ENCODE data around the gene CMTR1.
"Not testable (repeated sequence)": the region's sequence is repeated elsewhere in the genome, so short reads cannot be mapped to it uniquely, and the experiment has no call there.

The CMTR1 gene

DNA sequence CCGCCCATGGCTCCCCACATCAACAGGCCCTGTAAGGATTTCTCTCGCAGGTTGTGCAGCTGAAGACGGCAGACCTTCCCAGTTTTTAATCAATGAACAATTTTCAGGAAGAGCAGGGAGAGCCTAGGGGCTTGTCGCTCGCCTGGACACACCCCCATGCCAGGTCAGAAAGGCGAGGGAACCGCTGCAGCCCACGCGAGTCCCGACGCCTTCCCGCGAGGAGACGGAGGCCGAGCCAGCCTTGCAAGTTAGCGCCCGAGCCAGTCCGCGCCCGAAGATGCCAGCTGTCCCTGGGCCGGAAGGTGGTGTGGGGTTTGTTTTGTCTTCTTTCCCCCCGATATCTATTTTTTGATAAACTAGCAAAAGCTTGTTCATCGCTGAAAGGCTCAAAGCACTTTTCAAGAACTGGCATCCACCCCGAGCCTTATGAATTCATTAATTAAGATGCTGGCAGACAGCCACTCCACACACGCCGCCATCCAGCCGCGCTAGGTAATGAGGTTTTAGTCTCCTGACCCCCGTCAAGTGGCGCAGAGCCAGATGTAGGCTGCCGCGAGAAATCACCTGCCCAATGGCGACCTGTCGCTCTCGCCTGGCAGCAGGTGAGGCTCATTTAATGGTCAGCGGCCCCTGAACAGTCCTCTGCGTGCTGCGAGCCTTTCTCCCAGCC lies 60.1 kb downstream of the CMTR1 start:
- DNase-seq (ENCODE audit: low spot score): no peak

DNA sequence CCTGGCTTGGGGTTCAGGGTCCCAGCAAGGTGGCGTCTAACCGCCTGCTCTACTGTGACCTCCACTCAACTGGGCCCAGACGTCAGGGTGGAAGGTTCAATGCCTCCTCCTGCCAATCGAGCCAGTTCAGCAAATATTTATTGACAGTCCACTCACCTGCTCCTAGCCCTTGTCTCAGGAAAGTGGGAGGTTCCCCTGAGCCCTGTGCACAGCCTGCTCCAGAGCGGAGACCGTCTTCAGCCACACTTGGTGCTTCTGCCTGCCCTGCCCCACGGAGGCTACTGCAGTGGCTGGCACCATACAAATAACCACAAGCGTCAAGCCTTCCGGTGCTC lies 60.6 kb downstream of the CMTR1 start:
- no peak for DNase-seq (ENCODE audit: low spot score)

DNA sequence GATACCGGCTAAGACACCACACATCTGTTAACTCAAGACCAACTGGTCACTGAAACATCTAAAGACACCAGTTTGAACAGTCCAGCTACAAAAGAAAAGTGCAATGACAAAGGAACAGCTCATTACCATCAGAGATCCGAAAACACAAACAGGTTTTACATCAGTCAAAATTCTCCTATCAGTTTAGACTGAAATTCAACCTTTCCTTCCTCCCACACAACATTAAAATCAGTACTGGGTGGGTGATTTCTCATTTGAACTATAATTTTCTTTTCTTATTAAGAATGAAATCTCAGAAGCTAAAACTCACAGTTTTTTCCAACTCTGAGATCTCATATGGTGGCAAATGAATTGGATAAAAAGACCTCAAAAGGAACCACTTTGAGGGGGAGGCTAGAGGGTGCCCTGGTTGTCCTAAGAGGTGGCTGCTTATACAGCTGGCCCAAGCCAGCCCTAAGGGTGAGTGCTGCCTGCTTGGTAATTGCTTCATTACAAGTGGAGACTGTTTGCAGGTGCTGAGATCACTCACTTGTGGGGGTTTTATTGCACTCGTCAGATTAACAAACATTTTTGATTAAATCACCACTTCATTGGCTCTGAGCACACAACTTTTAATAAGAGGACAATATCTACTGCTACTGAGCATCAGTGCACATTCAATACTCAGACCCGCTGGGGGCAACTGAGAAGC lies 62.4 kb downstream of the CMTR1 start:
- no peak for DNase-seq (ENCODE audit: low spot score)

DNA sequence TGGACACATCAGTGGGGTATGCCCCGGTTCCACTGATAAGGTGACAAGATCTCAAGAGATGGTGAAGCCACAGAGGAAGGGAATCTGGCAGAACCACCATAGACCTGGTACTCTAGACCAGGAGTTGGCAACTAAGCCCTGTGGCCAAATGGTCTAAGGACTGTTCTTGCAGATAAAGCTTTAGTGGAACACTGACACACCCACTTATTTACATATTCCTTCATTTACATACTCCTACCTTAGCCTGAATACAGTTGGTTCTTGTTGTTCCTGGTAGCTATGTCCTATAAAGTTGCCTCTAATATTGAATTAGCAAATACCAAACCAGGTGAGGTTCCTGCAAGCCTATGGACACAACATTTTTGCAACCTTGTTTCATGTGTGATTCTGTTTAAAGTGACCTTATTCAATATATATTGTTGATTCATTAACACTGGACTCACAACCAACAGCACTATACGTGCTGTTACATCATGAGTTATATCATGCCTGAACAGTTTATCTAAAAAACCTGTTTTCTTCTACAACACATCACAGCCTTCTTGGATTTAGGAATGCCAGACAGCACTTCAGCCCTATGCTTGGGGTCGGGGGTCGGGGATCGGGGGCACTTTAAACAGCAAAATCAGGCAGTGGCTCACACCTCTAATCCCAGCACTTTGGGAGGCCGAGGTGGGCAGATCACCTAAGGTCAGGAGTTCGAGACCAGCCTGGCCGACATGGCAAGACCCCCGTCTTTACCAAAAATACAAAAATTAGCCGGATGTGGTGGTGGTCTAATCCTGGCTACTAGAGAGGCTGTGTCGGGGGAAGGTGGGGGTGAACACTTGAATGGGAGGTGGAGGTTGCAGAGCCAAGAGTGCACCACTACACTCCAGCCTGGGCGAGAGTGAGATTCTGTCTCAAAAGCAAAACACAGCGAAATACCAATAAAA lies 64.2 kb downstream of the CMTR1 start:
- DNase-seq (ENCODE audit: low spot score): no peak

DNA sequence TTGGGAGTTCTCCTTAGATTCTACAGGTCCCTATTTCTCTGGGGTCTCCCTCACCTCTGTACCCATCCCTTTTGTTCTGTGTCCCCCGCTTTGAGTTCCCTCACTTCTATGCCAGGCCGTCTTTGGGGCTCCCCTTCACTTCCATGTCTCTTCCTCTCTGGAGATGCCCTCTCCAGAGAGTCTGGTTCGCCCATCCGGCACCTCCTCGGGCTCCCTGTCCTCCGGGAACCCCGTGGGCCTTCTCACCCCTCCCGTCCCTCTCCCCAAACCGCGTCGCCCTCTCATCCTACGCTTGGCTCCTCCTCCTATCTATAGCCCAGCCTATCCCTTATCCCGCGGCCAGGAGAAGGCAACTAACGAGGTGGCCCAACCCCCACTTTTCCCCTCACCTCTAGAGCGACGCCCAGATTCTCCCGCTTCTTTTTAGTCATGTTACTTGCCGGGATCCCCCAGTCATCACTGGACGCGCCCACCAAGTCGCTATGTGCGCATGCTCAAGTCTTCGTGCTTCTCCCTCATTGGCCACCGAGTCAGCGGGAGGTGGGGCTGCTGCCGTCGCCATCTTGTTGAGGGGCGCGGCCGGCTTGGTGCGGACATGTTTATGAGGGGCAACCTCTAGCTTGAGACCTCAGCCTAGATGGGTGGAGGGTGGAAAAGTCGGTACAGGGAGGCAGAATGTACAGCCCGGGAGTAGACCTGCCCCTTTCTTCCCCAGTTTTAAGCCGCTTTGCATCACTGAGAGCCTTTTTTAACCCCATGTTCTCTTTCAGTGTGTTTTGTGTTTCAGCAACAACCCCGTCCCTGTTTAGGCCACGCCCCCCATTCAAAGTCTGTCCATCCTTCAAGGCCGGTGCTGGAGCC lies 66.6 kb downstream of the CMTR1 start, which contains the start of gene CCDC167:
CCDC167 (minus strand) TSS at position 461 of the 861 bp plus-strand sequence; CDS start at position 431, 30 bp downstream.
- DNase-seq (ENCODE audit: low spot score): peak; percentile 94

DNA sequence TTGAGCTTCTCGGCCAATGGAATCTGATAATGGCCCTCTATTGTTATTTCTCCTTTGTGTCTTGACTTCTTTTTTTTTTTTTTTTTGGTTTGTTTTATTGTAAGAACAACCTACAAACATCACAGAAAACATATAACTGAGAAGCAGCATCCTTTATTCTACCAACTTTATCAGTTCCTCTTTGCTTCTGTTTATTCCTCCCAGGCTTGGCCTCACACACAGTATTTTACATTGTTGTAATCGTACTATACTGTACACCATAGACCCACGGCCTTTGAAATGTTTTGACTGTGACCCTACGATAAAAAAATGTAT lies 67.2 kb downstream of the CMTR1 start:
- no peak for DNase-seq (ENCODE audit: low spot score)

DNA sequence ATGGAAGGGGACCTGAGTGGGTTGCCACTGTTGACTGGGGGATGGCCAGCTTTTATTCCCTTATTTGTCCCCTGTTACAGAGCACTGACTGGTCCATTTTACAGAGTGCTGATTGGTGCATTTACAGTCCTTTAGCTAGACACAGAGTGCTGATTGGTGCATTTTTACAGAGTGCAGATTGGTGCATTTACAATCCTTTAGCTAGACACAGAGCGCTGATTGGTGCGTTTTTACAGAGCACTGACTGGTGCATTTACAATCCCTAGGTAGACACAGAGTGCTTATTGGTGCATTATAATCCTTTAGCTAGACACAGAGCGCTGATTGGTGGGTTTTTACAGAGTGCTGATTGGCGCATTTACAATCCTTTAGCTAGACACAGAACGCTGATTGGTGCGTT lies 67.9 kb downstream of the CMTR1 start:
- not testable (repeated sequence) for DNase-seq (ENCODE audit: low spot score)

DNA sequence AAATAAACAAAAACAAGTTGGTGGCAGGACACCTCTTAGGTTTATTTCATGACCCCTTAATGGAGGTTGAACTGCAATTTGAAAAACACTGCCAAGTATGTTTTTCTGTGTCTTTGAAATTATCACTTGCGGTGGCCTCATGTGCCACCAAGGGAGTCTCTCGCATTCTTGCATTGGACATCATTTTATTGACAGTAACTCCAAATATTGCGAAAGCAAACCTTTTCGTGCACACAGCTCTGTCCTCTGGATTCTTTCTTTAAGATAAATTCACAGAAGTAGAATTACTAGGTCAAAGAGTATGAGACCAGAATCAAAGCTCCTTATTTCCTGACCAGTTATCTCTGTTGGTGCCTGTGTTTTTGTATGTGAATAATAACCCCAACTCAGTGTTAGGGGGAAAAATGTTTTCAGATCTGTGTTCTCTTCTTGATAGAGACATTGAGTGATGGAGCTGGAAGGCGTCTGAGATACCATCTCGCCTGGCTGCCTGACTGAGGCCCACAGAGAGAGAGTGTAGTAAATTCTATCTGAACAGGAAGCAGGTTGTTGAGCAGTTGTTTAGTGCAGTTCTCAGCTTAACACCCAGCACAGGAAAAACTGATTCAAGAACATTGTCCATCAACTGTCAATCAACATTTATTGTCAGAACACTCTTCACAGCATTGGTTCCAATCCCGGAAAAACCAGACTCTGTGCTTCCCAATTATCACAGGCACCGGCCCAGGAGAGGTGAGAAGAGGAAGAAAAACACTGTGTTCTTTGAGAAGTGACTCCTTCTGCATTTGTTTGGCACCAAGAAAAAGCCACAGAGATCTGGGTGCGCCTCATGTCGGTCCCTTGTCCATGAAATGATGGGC lies 68.8 kb downstream of the CMTR1 start:
- no peak for DNase-seq (ENCODE audit: low spot score)

DNA sequence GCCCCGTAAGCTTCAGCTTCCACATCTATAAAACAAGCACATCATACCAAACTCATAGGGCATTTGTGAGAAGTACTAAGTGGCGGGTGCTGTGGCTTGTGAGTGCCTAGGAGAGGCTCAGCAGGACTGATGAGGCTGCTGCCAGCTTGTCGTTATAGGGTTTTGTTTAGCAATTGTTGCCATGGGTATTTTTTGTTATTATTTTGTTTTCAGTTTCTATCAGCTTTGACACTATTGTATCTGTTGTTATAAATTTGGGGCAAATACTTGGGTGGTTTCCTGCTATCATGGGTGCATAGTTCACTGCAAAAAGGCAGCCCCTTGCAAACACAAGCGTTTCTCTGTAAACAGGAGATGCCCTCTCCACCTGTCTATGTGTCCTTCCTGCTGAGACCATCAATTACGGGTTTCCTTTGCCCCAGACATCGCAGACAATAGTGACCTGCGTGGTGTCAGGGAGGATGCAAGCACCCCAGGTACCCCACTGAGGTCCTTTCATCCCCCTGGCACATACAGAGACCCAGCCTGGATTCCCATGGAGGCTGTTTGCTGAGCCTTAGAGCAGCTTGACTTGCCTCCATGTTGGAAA lies 69.8 kb downstream of the CMTR1 start:
- no peak for DNase-seq (ENCODE audit: low spot score)

DNA sequence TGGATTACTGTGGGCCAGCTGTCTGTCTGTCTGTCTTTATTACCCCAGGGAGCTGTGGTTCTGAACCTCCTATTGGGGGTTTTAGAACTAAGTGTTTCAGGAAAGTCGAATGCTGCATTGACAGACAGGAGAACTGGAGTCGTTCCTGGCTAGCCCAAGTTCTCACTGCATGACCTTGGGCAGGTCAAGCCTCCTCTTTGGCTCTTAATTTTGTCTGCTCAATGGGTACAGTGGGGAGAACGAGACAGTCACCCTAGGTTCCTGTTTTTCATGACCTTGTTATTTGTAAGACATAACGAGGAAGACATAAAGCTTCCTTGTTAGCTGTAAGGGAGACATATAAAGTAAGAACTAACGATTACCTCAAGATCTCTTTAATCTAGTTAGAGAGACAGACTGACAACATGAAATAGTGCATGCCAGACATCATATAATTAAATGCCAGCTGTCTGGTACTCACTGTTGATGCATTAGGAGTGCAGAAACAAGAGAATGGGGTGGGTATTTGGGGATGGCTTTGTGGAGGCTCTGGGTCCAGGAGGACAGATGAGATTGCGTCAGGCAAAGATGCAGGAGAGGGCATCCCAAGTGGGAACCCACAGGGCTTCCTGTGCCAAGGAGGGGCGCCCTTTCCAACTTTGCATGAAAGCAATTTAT lies 70.4 kb downstream of the CMTR1 start:
- no peak for DNase-seq (ENCODE audit: low spot score)

DNA sequence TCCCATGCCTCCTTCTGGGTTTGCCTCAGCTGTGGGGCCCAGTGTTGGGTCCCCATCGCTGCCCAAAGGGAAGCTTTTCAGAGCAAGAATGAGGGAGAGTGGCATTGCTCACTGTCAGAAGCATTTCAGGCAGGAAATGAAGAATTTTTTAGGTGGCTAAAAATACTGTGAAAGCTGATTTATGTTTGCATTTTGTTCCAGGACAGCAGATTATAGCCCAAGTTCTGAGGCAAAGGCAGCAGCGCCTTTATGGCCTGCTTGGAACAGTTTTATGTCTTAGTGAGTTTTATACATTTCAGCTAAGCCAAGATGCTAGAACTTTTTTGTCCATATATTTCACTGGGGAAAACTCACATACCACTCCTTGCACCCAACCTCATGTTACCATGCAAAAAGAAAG lies 71.0 kb downstream of the CMTR1 start:
- no peak for DNase-seq (ENCODE audit: low spot score)

DNA sequence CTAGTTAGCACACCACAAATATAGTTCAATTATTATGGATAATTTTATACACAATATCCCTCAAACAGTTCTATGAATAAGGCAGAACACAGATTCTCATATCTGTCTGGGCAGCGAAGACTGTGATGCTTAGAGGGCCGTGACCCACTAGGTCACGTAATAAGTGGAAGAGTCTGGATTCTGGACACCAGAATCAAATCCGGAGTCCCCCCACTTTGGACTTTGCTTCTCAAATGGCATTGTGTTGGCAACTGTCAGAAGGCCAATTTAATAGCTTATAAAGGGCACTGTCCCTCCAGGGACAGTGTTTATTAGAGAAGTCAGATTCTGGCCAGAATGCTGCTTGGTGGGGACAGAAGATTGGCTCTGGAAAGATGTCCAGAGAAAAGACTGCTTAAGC lies 73.5 kb downstream of the CMTR1 start:
- no peak for DNase-seq (ENCODE audit: low spot score)

DNA sequence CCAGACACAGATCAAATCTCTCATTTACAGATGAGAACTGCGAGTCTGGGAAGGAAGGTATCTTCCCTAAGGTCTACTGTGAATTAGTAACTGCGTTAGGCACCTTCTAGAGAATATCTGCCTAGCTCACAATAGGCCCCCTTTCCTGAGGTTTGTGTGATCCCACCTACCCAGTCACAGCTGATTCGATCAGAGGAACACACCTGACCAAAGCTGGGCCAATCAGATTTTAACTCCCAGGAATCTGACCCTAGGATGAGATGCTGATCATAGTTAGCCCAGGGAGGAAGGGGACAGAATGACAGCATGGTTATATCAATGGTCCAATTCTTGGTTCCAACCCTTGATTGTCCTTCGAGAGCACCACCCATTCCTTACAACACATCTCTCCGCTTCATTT lies 74.1 kb downstream of the CMTR1 start:
- DNase-seq (ENCODE audit: low spot score): no peak

DNA sequence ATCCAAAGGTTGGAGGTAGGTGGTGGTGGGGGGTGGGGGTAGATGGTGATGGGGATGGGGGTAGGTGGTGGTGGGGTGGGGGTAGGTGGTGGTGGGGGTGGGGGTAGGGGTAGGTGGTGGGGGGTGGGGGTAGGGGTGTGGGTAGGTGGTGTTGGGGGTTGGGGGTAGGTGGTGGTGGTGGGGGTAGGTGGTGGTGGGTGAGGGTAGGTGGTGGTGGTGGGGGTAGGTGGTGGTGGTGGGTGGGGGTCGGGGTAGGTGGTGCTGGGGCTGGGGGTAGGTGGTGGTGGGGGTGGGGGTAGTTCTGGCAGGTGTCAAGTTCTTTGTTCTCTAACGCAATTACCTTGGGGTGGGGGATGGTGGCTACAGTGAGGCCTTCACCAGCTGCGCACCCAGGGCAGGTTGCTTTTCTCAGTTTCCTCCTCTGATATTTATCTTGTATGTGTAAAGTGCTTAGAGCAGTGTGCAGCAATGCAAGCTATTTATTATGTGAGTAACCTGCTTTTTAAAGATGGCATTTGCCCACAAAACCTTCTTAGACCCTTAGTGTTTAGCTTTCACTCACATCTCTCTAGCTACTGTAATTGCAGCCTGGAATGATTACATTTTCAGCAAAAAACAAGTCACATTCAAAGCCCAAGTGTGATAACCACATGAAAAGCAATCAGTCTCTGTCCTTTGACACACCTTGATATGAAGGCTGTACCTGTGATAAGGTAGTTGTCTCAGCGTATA lies 74.8 kb downstream of the CMTR1 start:
- no peak for DNase-seq (ENCODE audit: low spot score)

DNA sequence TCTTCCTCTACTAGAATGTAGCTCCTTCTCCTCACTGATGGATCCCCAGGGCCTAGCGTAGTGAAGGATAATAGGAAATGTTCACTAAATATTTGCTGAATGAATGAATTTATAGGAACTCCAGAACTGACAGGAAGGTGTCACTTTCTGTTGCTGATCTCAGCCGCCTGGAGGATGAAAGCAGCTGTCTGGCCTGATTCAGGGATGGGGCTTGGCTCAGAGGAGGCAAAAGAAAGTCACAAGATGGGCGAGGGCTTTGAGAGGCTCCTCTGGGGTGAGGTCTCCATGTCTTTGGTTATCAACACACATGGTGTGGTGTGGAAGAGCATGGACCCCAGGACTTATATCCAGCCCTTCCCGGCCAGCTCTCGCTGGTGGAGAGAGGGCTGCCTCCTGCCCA lies 78.2 kb downstream of the CMTR1 start:
- no peak for DNase-seq (ENCODE audit: low spot score)

DNA sequence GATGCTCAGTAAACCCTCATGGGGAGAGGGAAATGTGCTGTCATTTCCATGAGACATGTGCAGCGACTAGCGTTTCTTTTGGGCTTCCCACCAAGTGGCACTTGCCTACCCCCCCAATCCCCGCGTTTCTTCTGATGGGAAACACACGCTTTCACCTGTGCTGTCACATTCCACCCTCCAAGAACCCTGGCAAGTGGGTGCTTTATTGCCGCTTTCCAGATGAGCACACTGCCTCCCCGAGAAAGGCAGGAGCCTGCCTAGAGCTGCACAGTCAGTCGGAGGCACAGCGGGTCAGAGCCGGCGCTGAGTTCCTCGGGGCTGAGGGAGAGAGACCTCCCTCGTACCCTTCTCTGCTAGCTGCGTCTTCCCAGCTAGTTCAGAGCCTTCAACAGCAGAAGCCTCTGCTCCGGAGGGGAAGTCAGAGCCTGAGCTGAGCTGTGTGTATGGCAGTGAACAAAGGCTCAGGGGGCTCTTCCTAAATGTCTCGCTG lies 78.9 kb downstream of the CMTR1 start:
- no peak for DNase-seq (ENCODE audit: low spot score)

DNA sequence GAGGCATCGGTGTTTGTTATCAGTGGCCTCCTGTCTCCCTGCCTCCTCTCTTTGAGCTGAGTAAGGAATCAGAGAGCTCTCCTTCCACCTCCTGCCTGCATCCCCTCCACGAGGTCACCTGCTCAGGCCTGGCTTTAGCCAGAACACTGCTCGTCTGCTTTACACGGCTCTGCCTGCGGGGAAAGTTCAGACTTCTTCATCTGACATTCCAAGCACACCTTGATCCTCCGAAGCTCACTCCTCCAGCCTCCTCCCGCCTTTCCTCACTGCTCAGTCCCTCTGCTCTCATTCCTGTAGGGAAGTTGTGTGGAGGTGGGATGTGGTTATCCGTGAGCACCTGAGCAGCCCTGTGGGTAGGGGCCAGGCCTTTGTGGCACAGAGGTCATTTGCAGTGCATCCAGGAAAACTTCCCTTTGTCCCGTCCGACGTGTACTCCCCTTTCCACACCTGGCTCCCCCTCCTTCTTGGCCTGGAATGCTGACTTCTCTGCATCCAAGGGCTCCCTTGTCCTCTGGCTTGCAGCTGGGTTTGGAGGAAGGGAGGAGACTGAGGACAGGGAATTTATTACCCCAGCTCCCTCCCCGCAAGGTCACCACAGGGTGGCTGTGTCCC lies 79.5 kb downstream of the CMTR1 start:
- no peak for DNase-seq (ENCODE audit: low spot score)

DNA sequence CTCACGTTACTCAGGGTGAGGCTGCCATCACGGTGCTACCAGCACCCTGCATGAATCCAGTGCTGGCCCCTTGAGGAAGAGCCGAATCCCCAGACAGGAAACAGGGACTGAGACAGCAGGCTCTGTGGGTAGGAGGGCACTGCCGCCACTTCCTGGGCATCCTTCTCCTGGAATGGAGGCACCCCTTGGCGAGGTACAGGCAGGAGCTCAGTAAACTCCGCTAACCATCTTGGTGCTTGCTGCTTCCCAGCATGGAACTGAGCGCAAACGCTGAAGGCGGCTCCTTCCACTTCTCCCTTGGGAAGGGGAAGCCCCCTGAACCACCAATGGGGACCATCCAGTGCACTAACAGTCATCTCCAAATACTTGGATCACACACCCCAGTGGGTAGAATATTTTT lies 80.1 kb downstream of the CMTR1 start:
- no peak for DNase-seq (ENCODE audit: low spot score)

DNA sequence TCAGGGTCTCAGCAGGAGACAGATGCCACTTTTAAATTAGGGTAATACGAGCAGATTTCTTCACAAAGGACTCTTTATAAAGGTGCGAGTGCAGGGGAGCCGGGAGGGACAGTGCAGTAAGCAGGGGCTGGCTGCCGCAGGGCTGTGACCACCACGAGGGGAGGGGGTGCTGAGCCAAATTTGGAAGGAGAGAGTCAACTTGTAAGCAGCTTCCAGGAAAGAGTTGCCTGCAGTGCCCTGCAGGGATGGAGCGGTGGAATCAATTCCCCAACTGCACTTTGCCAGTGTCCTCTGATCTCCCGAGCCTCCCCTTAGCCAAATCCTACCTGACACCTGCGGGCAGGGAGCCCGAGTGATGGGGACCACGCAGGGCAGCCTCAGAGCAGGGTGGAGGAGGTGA lies 80.6 kb downstream of the CMTR1 start:
- no peak for DNase-seq (ENCODE audit: low spot score)
